ENCODE data around the gene HSPB6. TPM values are rescaled to one million over a fixed set of nuclear protein-coding genes. Genes with fewer than 3 reads are reported as not detected.

Gene HSPB6
- total and polyA plus RNA-seq, 2 of the 8 experiments (the other 6 are each of a cell fraction or from before 2014, with no cell fraction given) = 0.91 TPM; not detected in 1

GRCh38 chr19:35806597-35806996, 49.8 kb upstream of the HSPB6 start:
- H4K5ac ChIP-seq (ENCODE audit: insufficient read length, low read depth, low read length) = no peak overlapping the region
- no peak overlapping the region for H3K4me2 ChIP-seq (ENCODE audit: insufficient read depth in 1 of 2, low read depth in 2 of 2, low read length in 2 of 2)
- no peaks in the 10 kb centered on the region for H3K9me3 ChIP-seq (ENCODE audit: insufficient read depth in 2 of 2, low read depth in 1 of 2, low read length in 1 of 2)
- H2BK20ac ChIP-seq (ENCODE audit: low read length) = no peak overlapping the region
- DNase-seq (ENCODE audit: low read depth in 1 of 2, low spot score in 2 of 2) (no peak), FAIRE-seq (no peak)
- H3K23ac ChIP-seq (ENCODE audit: insufficient read length) = no peak overlapping the region
- H2BK5ac ChIP-seq (ENCODE audit: low read depth, low read length) = no peak overlapping the region
- H3K4ac ChIP-seq (replicated peaks; ENCODE audit: insufficient read length, low read depth, low read length) = no peak overlapping the region
- H4K91ac ChIP-seq (replicated peaks; ENCODE audit: insufficient read length, low read length) = no peak overlapping the region
- no peaks in the 10 kb centered on the region for H4K20me1 ChIP-seq (replicated peaks in 1 of 2; ENCODE audit: control insufficient read depth in 1 of 2, insufficient read depth in 2 of 2, low read length in 2 of 2)
- no peak overlapping the region for H2AK5ac ChIP-seq (ENCODE audit: low read depth, low read length)
- H2AFZ ChIP-seq (ENCODE audit: low read length) = no peak overlapping the region
- no peaks in the 10 kb centered on the region for H3K23me2 ChIP-seq (ENCODE audit: low read depth, low read length)
- no peaks in the 10 kb centered on the region for H3K79me2 ChIP-seq (ENCODE audit: control insufficient read depth in 1 of 2, insufficient read depth in 2 of 2, low read length in 2 of 2)
- TF ChIP-seq RFX5 (IDR thresholded peaks at IDR 0.05; ENCODE audit: borderline replicate concordance, low read depth, low read length) (no peak), CTCF (IDR thresholded peaks at IDR 0.05; ENCODE audit: control extremely low read depth in 1 of 3, insufficient read depth in 1 of 3, low read depth in 1 of 3, low read length in 3 of 3) (peak in 2 of 3 experiments; percentile 4 to 8; a peak in 3 of 4 replicates)
- H3K79me1 ChIP-seq (ENCODE audit: low read depth, low read length) = no peaks in the 10 kb centered on the region
- CTCF ChIA-PET (ENCODE audit: partially characterized antibody) = interaction anchor here (0.7 to 2.3 kb wide), 3 partner anchors 13 to 159 kb away, joined by 3 to 7 read pairs (median 3); no protein-coding TSS in a partner anchor
- H3K56ac ChIP-seq (replicated peaks; ENCODE audit: insufficient read length, low read depth, low read length) = no peak overlapping the region
- WGBS, 2 experiments (ENCODE audit: extremely low coverage in 1 of 2, insufficient coverage in 1 of 2, insufficient read length in 1 of 2, insufficient replicate concordance in 2 of 2, low coverage in 1 of 2, low lambda C conversion rate in 2 of 2, missing lambda C conversion rate in 1 of 2) = 85% methylated on average over 17 of the region's 18 CpGs; no CpG with 5 or more reads in 1 of the 2 experiments
- no peak overlapping the region for H3K9ac ChIP-seq (replicated peaks in 1 of 4; ENCODE audit: extremely low read depth in 1 of 4, low read depth in 3 of 4, low read length in 3 of 4)
- H2BK15ac ChIP-seq (ENCODE audit: low read length) = no peak overlapping the region
- H4K8ac ChIP-seq (ENCODE audit: extremely low read depth, insufficient read depth, low read length) = 0 out of 2 replicates have a peak overlapping the region, but pooled peaks have one; percentile 11
- peaks cover 0 to 2% (median 0%) of the 10 kb centered on the region in 4 experiments; a peak in 2 of 7 replicates for H3K4me1 ChIP-seq (replicated peaks in 1 of 4; ENCODE audit: control insufficient read depth in 3 of 4, insufficient read depth in 4 of 4, low read length in 3 of 4)
- H3K14ac ChIP-seq (ENCODE audit: insufficient read length) = no peak overlapping the region
- no peak overlapping the region for H3K27ac ChIP-seq (ENCODE audit: low read depth, low read length)
- H3K4me3 ChIP-seq (ENCODE audit: extremely low read depth in 1 of 4, insufficient read depth in 2 of 4, low read depth in 3 of 4, low read length in 4 of 4) = no peak overlapping the region
- H3K36me3 ChIP-seq (ENCODE audit: control insufficient read depth in 2 of 4, insufficient read depth in 4 of 4, low read length in 3 of 4) = no peaks in the 10 kb centered on the region
- H2BK120ac ChIP-seq (replicated peaks; ENCODE audit: low read depth, low read length) = no peak overlapping the region
- no peak overlapping the region for H3K18ac ChIP-seq (ENCODE audit: extremely low read depth, low read length)
- H2BK12ac ChIP-seq (ENCODE audit: low read depth, low read length) = no peak overlapping the region
- POLR2A ChIA-PET (ENCODE audit: partially characterized antibody) = no interaction called here
- H3K27me3 ChIP-seq (replicated peaks in 1 of 4; ENCODE audit: control insufficient read depth in 3 of 4, extremely low read depth in 1 of 4, insufficient read depth in 3 of 4, low read length in 3 of 4) = no peaks in the 10 kb centered on the region; a peak in 1 of 7 replicates

Measured in H1 (cell line).